ENCODE results near the gene CIPC. TPM values are rescaled to one million over a fixed set of nuclear protein-coding genes. Genes with fewer than 3 reads are reported as not detected.

Gene CIPC
- polyA plus RNA-seq, 2 donors, result 9.3 to 12.0 TPM

GRCh38 chr14:77130386-77130785, 32.3 kb downstream of the CIPC start:
- H3K4me1 ChIP-seq (ENCODE audit: control insufficient read depth in 2 of 2, insufficient read depth in 2 of 2, low read length in 1 of 2), result peaks cover 0 to 4% of the 10 kb centered on the region in 2 donors
- H3K27me3 ChIP-seq (ENCODE audit: control insufficient read depth in 1 of 2, insufficient read depth in 2 of 2, low read length in 2 of 2), result no peaks in the 10 kb centered on the region
- no peak overlapping the region for H3K27ac ChIP-seq (ENCODE audit: low read depth in 2 of 2, low read length in 1 of 2)
- no peaks in the 10 kb centered on the region for H3K9me3 ChIP-seq (ENCODE audit: control insufficient read depth in 2 of 2, insufficient read depth in 1 of 2, low read depth in 1 of 2, low read length in 1 of 2)
- H3K4me3 ChIP-seq (ENCODE audit: low read depth in 1 of 2, low read length in 2 of 2), result no peak overlapping the region
- 69 to 75% methylated on average over 3 of the region's 3 CpGs for WGBS, 2 donors
- no peaks in the 10 kb centered on the region for H3K36me3 ChIP-seq (ENCODE audit: control insufficient read depth in 2 of 2, insufficient read depth in 2 of 2, low read length in 1 of 2)

- Histone ChIP-seq H3K27ac (ENCODE audit: low read depth in 2 of 2, low read length in 1 of 2) (no peak overlapping the region), H3K36me3 (ENCODE audit: control insufficient read depth in 2 of 2, insufficient read depth in 2 of 2, low read length in 1 of 2) (no peaks in the 10 kb centered on the region), H3K9me3 (ENCODE audit: control insufficient read depth in 2 of 2, insufficient read depth in 1 of 2, low read depth in 1 of 2, low read length in 1 of 2) (no peaks in the 10 kb centered on the region), H3K27me3 (ENCODE audit: control insufficient read depth in 1 of 2, insufficient read depth in 2 of 2, low read length in 2 of 2) (no peaks in the 10 kb centered on the region), H3K4me3 (ENCODE audit: low read depth in 1 of 2, low read length in 2 of 2) (no peak overlapping the region), H3K4me1 (ENCODE audit: control insufficient read depth in 2 of 2, insufficient read depth in 2 of 2, low read length in 1 of 2) (no peaks in the 10 kb centered on the region)
- 67 to 72% methylated on average over 2 of the region's 2 CpGs for WGBS, 2 donors
Measured at GRCh38 chr14:77131206-77131605, 33.1 kb downstream of the CIPC start.

GRCh38 chr14:77131871-77132486, 33.9 kb downstream of the CIPC start:
- no peak overlapping the region for H3K27ac ChIP-seq (ENCODE audit: low read depth in 2 of 2, low read length in 1 of 2)
- no peaks in the 10 kb centered on the region for H3K4me1 ChIP-seq (ENCODE audit: control insufficient read depth in 2 of 2, insufficient read depth in 2 of 2, low read length in 1 of 2)
- H3K36me3 ChIP-seq (ENCODE audit: control insufficient read depth in 2 of 2, insufficient read depth in 2 of 2, low read length in 1 of 2), result no peaks in the 10 kb centered on the region
- no peaks in the 10 kb centered on the region for H3K27me3 ChIP-seq (ENCODE audit: control insufficient read depth in 1 of 2, insufficient read depth in 2 of 2, low read length in 2 of 2)
- 84 to 93% methylated on average over 5 of the region's 5 CpGs for WGBS, 2 donors
- H3K9me3 ChIP-seq (ENCODE audit: control insufficient read depth in 2 of 2, insufficient read depth in 1 of 2, low read depth in 1 of 2, low read length in 1 of 2), result no peaks in the 10 kb centered on the region
- H3K4me3 ChIP-seq (ENCODE audit: low read depth in 1 of 2, low read length in 2 of 2), result no peak overlapping the region

- no peaks in the 10 kb centered on the region for H3K4me1 ChIP-seq (ENCODE audit: control insufficient read depth in 2 of 2, insufficient read depth in 2 of 2, low read length in 1 of 2)
- no peaks in the 10 kb centered on the region for H3K9me3 ChIP-seq (ENCODE audit: control insufficient read depth in 2 of 2, insufficient read depth in 1 of 2, low read depth in 1 of 2, low read length in 1 of 2)
- no peaks in the 10 kb centered on the region for H3K36me3 ChIP-seq (ENCODE audit: control insufficient read depth in 2 of 2, insufficient read depth in 2 of 2, low read length in 1 of 2)
- peaks cover 4 to 5% of the 10 kb centered on the region in 2 donors for H3K27me3 ChIP-seq (ENCODE audit: control insufficient read depth in 1 of 2, insufficient read depth in 2 of 2, low read length in 2 of 2)
- H3K27ac ChIP-seq (ENCODE audit: low read depth in 2 of 2, low read length in 1 of 2), result no peak overlapping the region
- WGBS, 2 donors, result 7 to 8% methylated on average over 22 of the region's 22 CpGs
- H3K4me3 ChIP-seq (ENCODE audit: low read depth in 1 of 2, low read length in 2 of 2), result no peak overlapping the region
Measured at GRCh38 chr14:77133720-77134338, 35.8 kb downstream of the CIPC start.

- Histone ChIP-seq H3K4me1 (ENCODE audit: control insufficient read depth in 2 of 2, insufficient read depth in 2 of 2, low read length in 1 of 2) (peaks cover 5 to 15% of the 10 kb centered on the region in 2 donors), H3K4me3 (ENCODE audit: low read depth in 1 of 2, low read length in 2 of 2) (no peak overlapping the region), H3K9me3 (ENCODE audit: control insufficient read depth in 2 of 2, insufficient read depth in 1 of 2, low read depth in 1 of 2, low read length in 1 of 2) (no peaks in the 10 kb centered on the region), H3K36me3 (ENCODE audit: control insufficient read depth in 2 of 2, insufficient read depth in 2 of 2, low read length in 1 of 2) (no peaks in the 10 kb centered on the region), H3K27me3 (ENCODE audit: control insufficient read depth in 1 of 2, insufficient read depth in 2 of 2, low read length in 2 of 2) (peaks cover 5 to 13% of the 10 kb centered on the region in 2 donors), H3K27ac (ENCODE audit: low read depth in 2 of 2, low read length in 1 of 2) (no peak overlapping the region)
- WGBS, 2 donors, result 77 to 80% methylated on average over 15 of the region's 15 CpGs
Measured at GRCh38 chr14:77139022-77139421, 41.0 kb downstream of the CIPC start.

- H3K4me3 ChIP-seq (ENCODE audit: low read depth in 1 of 2, low read length in 2 of 2), result peak overlapping the region in 1 of 2 donors; percentile 17
- no peak overlapping the region for H3K27ac ChIP-seq (ENCODE audit: low read depth in 2 of 2, low read length in 1 of 2)
- no peaks in the 10 kb centered on the region for H3K36me3 ChIP-seq (ENCODE audit: control insufficient read depth in 2 of 2, insufficient read depth in 2 of 2, low read length in 1 of 2)
- H3K27me3 ChIP-seq (ENCODE audit: control insufficient read depth in 1 of 2, insufficient read depth in 2 of 2, low read length in 2 of 2), result peaks cover 5 to 13% of the 10 kb centered on the region in 2 donors
- 2 to 3% methylated on average over 42 to 52 of the region's 52 CpGs for WGBS, 2 donors
- H3K4me1 ChIP-seq (ENCODE audit: control insufficient read depth in 2 of 2, insufficient read depth in 2 of 2, low read length in 1 of 2), result peaks cover 5 to 15% of the 10 kb centered on the region in 2 donors
- no peaks in the 10 kb centered on the region for H3K9me3 ChIP-seq (ENCODE audit: control insufficient read depth in 2 of 2, insufficient read depth in 1 of 2, low read depth in 1 of 2, low read length in 1 of 2)
Measured at GRCh38 chr14:77139540-77140358, 41.7 kb downstream of the CIPC start.

GRCh38 chr14:77140359-77141213, 42.5 kb downstream of the CIPC start:
- H3K27ac ChIP-seq (ENCODE audit: low read depth in 2 of 2, low read length in 1 of 2), result no peak overlapping the region
- peak overlapping the region in 1 of 2 donors; percentile 16 for H3K4me3 ChIP-seq (ENCODE audit: low read depth in 1 of 2, low read length in 2 of 2)
- H3K9me3 ChIP-seq (ENCODE audit: control insufficient read depth in 2 of 2, insufficient read depth in 1 of 2, low read depth in 1 of 2, low read length in 1 of 2), result no peaks in the 10 kb centered on the region
- WGBS, 2 donors, result 2% methylated on average over 63 to 67 of the region's 67 CpGs
- no peaks in the 10 kb centered on the region for H3K36me3 ChIP-seq (ENCODE audit: control insufficient read depth in 2 of 2, insufficient read depth in 2 of 2, low read length in 1 of 2)
- peaks cover 5 to 13% of the 10 kb centered on the region in 2 donors for H3K27me3 ChIP-seq (ENCODE audit: control insufficient read depth in 1 of 2, insufficient read depth in 2 of 2, low read length in 2 of 2)
- peaks cover 5 to 15% of the 10 kb centered on the region in 2 donors for H3K4me1 ChIP-seq (ENCODE audit: control insufficient read depth in 2 of 2, insufficient read depth in 2 of 2, low read length in 1 of 2)

- H3K27ac ChIP-seq (ENCODE audit: low read depth in 2 of 2, low read length in 1 of 2), result no peak within 1 kb of the TSS
- no peaks in the 10 kb centered on the region for H3K9me3 ChIP-seq (ENCODE audit: control insufficient read depth in 2 of 2, insufficient read depth in 1 of 2, low read depth in 1 of 2, low read length in 1 of 2)
- H3K27me3 ChIP-seq (ENCODE audit: control insufficient read depth in 1 of 2, insufficient read depth in 2 of 2, low read length in 2 of 2), result peaks cover 5 to 18% of the 10 kb centered on the region in 2 donors
- H3K4me3 ChIP-seq (ENCODE audit: low read depth in 1 of 2, low read length in 2 of 2), result peak within 1 kb of the TSS in 1 of 2 donors; percentile 16
- H3K4me1 ChIP-seq (ENCODE audit: control insufficient read depth in 2 of 2, insufficient read depth in 2 of 2, low read length in 1 of 2), result peaks cover 5 to 15% of the 10 kb centered on the region in 2 donors
- WGBS, 2 donors, result 1% methylated on average over 56 to 77 of the region's 77 CpGs
- no peaks in the 10 kb centered on the region for H3K36me3 ChIP-seq (ENCODE audit: control insufficient read depth in 2 of 2, insufficient read depth in 2 of 2, low read length in 1 of 2)
Measured at GRCh38 chr14:77141214-77142004, 43.4 kb downstream of the CIPC start, which contains the start of gene ZDHHC22. Gene ZDHHC22 (minus strand): TSS chr14:77141791. CDS start chr14:77139738, 2,053 bp downstream.

Data from esophagus (tissue), 2 donors.